GM12875 (cell line): ENCODE data around the gene POLR2C.
"Not testable (repeated sequence)": the region's sequence is repeated elsewhere in the genome, so short reads cannot be mapped to it uniquely, and the experiment has no call there.

Source experiments
- H3K4me3 ChIP-seq: one replicate; pipeline ENCODE4 v1.5.1; 2011; ENCODE audit warnings: low read depth, low read length, control low read depth
- CTCF ChIP-seq: IDR thresholded peaks from 2 replicates; pipeline ENCODE4 v1.5.1; 2011; ENCODE audit warnings: low read depth, mild to moderate bottlenecking, control low read depth, inconsistent platforms, low read length, moderate library complexity, borderline replicate concordance; ENCODE audit not compliant: insufficient read depth

POLR2C gene

GRCh38 chr16:57497121-57497520 is 34.6 kb downstream of the POLR2C start:
- no peak for TF ChIP-seq CTCF
- no peak overlapping the region for H3K4me3 ChIP-seq

- TF ChIP-seq CTCF = no peak
- H3K4me3 ChIP-seq = no peak overlapping the region
These were observed 35.6 kb downstream of the POLR2C start for GRCh38 chr16:57498031-57498430.

DNA sequence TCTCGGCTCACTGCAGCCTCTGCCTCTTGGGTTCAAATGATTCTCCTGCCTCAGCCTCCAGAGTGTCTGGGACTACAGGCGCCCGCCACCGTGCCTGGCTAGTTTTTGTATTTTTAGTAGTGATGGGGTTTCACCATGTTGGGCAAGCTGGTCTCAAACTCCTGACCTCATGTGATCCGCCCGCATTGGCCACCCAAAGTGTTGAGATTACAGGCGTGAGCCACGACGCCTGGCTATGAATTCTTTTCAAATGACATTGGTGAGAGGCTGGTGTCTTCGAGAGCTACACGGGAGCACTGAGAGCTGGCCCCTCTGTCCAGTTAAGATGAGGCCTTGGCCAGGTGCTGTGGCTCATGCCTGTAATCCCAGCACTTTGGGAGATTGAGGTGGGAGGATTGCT is 37.5 kb downstream of the POLR2C start:
- not testable (repeated sequence) for H3K4me3 ChIP-seq

DNA sequence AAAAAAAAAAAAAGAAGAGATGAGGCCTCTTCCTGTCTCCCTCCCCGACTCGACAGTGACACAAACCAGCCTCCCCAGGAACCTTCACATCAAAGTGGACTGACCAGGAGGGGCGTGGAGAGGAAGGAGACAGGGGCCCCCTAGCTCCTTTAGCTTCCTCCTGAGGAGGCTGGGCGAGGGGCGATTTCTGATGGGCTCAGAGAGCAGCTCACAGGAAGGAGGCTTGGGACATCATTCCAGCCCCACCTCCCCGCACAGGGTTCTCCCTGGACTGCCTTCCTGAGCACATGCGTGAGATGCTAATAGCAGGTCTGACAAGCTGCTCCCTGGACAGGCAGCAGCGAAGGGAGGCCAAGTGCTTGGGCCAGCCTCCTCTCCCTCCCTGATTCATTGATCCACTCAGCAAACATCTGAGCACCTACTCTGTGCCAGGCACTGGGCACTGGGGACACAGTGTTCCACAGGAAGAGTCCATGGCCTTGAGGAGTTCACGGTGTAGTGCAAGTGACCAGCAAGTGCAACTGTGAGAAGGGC is 38.2 kb downstream of the POLR2C start:
- TF ChIP-seq CTCF = no peak

DNA sequence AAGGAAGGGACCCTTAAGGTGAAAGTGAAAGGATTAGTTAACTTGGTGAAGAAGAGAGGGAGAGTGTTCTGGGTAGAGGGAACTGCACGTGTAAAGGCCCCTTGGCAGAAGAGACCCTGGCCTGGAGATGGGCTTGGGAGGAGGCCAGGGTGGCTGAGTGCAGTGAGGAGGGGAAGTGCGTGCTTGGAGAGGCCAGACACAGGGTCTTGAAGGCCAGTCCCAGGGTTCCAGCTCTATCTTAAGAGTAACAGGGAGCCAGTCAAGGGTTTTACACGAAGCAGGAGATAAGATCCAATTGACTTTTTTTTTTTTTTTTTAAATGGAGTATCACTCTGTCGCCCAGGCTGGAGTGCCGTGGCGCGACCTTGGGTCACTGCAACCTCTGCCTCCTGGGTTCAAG is 39.0 kb downstream of the POLR2C start:
- H3K4me3 ChIP-seq = no peak overlapping the region

More for the DNA sequence above, 38.2 kb downstream of the POLR2C start:
- H3K4me3 ChIP-seq = no peak overlapping the region

DNA sequence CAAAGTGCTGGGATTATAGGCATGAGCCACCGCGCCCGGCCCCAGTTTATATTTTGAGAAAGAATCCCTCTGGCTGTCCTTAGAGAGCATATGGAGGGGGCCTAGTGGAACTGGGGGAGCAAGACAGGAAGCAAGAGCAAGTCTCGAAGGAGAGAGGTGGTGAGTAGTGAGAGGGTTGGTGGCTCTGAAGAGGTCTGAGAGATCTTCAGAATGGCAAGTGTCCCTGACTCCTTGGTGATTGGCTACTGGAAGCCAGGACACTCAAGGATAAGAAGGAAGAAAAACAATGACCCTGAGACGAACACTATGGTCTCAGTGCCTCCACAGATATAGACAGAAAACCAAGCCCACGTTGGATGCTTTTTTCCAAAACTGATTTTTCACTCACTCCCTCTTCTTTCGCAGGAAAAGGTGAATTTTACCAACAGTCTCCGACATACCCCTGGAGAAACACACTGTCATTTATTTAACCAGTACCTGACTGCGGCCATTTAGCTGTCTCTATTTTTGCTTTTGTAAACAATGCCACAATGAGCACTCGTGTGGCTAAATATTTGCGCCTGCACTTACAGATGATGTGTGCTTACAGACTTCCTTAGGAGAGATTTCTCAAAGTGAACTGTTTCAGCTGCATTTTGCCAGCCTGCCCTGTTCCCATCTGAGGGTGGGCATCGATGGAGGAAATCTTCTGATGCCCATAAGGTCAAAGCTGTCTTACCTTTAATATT is 39.7 kb downstream of the POLR2C start:
- TF ChIP-seq CTCF = no peak
- no peak overlapping the region for H3K4me3 ChIP-seq

More for the DNA sequence above, 39.0 kb downstream of the POLR2C start:
- no peak for TF ChIP-seq CTCF

GRCh38 chr16:57503366-57503765 is 40.9 kb downstream of the POLR2C start:
- TF ChIP-seq CTCF = no peak
- H3K4me3 ChIP-seq = no peak overlapping the region

DNA sequence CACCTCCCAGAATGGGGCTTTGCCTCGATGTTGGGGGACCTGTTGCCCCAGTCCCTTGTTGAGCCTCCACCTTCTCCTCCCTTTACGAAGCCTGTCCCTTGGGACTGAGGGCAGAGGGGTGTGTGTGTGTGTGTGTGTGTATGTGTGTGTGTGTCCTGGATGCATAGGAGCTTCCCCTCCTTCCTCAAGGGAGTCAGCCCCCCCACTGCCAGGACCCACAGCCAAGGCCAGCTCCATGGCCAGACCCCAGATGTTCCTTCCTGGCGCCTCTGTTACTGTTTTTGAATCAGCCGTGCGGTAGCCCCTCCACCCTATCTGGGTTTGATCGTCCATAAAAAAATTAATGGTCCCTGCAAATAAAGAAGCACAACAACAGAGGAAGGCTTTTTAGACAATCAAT is 41.5 kb downstream of the POLR2C start:
- TF ChIP-seq CTCF = no peak
- H3K4me3 ChIP-seq = no peak overlapping the region
